ENCODE results near the gene ADCY2. TPM values are rescaled to one million over a fixed set of nuclear protein-coding genes. Genes with fewer than 3 reads are reported as not detected.

The ADCY2 gene
- total RNA-seq, 1 experiment from 2014 or later: not detected

GRCh38 chr5:7676455-7676854, 280.5 kb downstream of the ADCY2 start:
- no peaks in the 10 kb centered on the region for H3K4me1 Mint-ChIP-seq (ENCODE audit: low read depth, unreplicated experiment)

GRCh38 chr5:7678030-7678429, 282.1 kb downstream of the ADCY2 start:
- DNase-seq: no peak
- Mint-ChIP-seq H3K4me3 (ENCODE audit: unreplicated experiment) (no peak overlapping the region), H3K9me3 (ENCODE audit: unreplicated experiment) (no peaks in the 10 kb centered on the region), H3K27ac (ENCODE audit: unreplicated experiment) (no peak overlapping the region), H3K27me3 (ENCODE audit: insufficient read depth, unreplicated experiment) (peaks cover 15% of the 10 kb centered on the region), H3K4me1 (ENCODE audit: low read depth, unreplicated experiment) (no peaks in the 10 kb centered on the region), H3K36me3 (ENCODE audit: insufficient read depth, unreplicated experiment) (no peaks in the 10 kb centered on the region)
- BruUV-seq (replicated peaks): no TSS peak
- ChIA-PET CTCF (no interaction called here), POLR2A (no interaction called here)
- no peaks in the 10 kb centered on the region for H3K9me3 ChIP-seq
- H3K4me3 ChIP-seq (ENCODE audit: low read depth, low read length): no peak overlapping the region
- H3K27me3 ChIP-seq (replicated peaks; ENCODE audit: control insufficient read depth, insufficient read depth, low read length): no peaks in the 10 kb centered on the region
- H3K4me1 ChIP-seq: no peaks in the 10 kb centered on the region
- TF ChIP-seq CTCF (IDR thresholded peaks at IDR 0.05; ENCODE audit: insufficient read depth in 1 of 2, low read depth in 1 of 2, low read length in 1 of 2, severe bottlenecking in 1 of 2, unreplicated experiment in 1 of 2): no peak
- intact Hi-C loops (cut with micrococcal nuclease; ENCODE audit: unreplicated experiment): no loop called here
- H3K36me3 ChIP-seq (ENCODE audit: control insufficient read depth, insufficient read depth, low read length): no peaks in the 10 kb centered on the region

More at GRCh38 chr5:7676455-7676854, 280.5 kb downstream of the ADCY2 start:
- BruUV-seq (replicated peaks): no TSS peak
- Mint-ChIP-seq H3K36me3 (ENCODE audit: insufficient read depth, unreplicated experiment) (no peaks in the 10 kb centered on the region), H3K9me3 (ENCODE audit: unreplicated experiment) (no peaks in the 10 kb centered on the region), H3K27ac (ENCODE audit: unreplicated experiment) (no peak overlapping the region), H3K27me3 (ENCODE audit: insufficient read depth, unreplicated experiment) (peaks cover 10% of the 10 kb centered on the region), H3K4me3 (ENCODE audit: unreplicated experiment) (no peak overlapping the region)
- no peaks in the 10 kb centered on the region for H3K27me3 ChIP-seq (replicated peaks; ENCODE audit: control insufficient read depth, insufficient read depth, low read length)
- no peak overlapping the region for H3K4me3 ChIP-seq (ENCODE audit: low read depth, low read length)
- DNase-seq: no peak
- no peaks in the 10 kb centered on the region for H3K36me3 ChIP-seq (ENCODE audit: control insufficient read depth, insufficient read depth, low read length)
- TF ChIP-seq CTCF (IDR thresholded peaks at IDR 0.05; ENCODE audit: insufficient read depth in 1 of 2, low read depth in 1 of 2, low read length in 1 of 2, severe bottlenecking in 1 of 2, unreplicated experiment in 1 of 2): no peak
- no peaks in the 10 kb centered on the region for H3K9me3 ChIP-seq
- intact Hi-C loops (cut with micrococcal nuclease; ENCODE audit: unreplicated experiment): no loop called here
- CTCF ChIA-PET: no interaction called here
- no peaks in the 10 kb centered on the region for H3K4me1 ChIP-seq
- POLR2A ChIA-PET: no interaction called here

- BruUV-seq (replicated peaks): no TSS peak
- Histone ChIP-seq H3K36me3 (ENCODE audit: control insufficient read depth, insufficient read depth, low read length) (no peaks in the 10 kb centered on the region), H3K9me3 (no peaks in the 10 kb centered on the region), H3K27me3 (replicated peaks; ENCODE audit: control insufficient read depth, insufficient read depth, low read length) (no peaks in the 10 kb centered on the region), H3K4me1 (no peaks in the 10 kb centered on the region), H3K4me3 (ENCODE audit: low read depth, low read length) (no peak overlapping the region)
- POLR2A ChIA-PET: no interaction called here
- intact Hi-C loops (cut with micrococcal nuclease; ENCODE audit: unreplicated experiment): no loop called here
- Mint-ChIP-seq H3K4me3 (ENCODE audit: unreplicated experiment) (no peak overlapping the region), H3K27ac (ENCODE audit: unreplicated experiment) (no peak overlapping the region), H3K27me3 (ENCODE audit: insufficient read depth, unreplicated experiment) (peaks cover 18% of the 10 kb centered on the region), H3K36me3 (ENCODE audit: insufficient read depth, unreplicated experiment) (no peaks in the 10 kb centered on the region), H3K4me1 (ENCODE audit: low read depth, unreplicated experiment) (no peaks in the 10 kb centered on the region), H3K9me3 (ENCODE audit: unreplicated experiment) (no peaks in the 10 kb centered on the region)
- DNase-seq: no peak
- no peak for TF ChIP-seq CTCF (IDR thresholded peaks at IDR 0.05; ENCODE audit: insufficient read depth in 1 of 2, low read depth in 1 of 2, low read length in 1 of 2, severe bottlenecking in 1 of 2, unreplicated experiment in 1 of 2)
- CTCF ChIA-PET: no interaction called here
These were observed 283.7 kb downstream of the ADCY2 start for GRCh38 chr5:7679663-7680062.

Measured in Caco-2 (cell line).